Measurements from ENCODE around the gene SHISAL2B.

The SHISAL2B gene

DNA sequence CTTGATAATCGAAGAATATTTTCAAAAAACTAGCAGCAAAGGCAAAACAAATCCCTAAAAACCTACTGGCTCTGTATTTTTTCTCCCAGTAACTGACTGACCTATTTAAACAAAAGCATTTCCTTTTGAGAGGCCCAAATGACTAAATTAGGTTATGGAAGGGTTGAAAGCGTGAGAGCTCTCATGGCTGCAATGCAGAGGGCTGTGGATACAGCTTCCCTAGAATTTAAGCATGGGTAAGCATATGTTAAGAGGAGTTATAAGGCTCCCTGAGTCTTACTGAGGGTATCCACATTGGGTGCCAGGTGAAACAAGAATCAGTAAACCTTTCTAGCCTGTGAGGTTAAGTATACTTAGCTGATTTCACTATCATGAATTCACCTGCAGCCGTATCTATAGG, 32.3 kb downstream of the SHISAL2B start:
- Histone ChIP-seq H3K9ac (no peak overlapping the region), H4K20me1 (ENCODE audit: insufficient read depth) (no peaks in the 10 kb centered on the region), H3K27ac (no peak overlapping the region), H3K36me3 (ENCODE audit: insufficient read depth) (no peaks in the 10 kb centered on the region), H3K4me2 (no peak overlapping the region), H3K4me1 (ENCODE audit: low read depth, poor library complexity, severe bottlenecking) (no peaks in the 10 kb centered on the region), H3K4me3 (IDR thresholded peaks at IDR 0.05; ENCODE audit: insufficient read depth, low read depth, low read length) (no peak overlapping the region), H2AFZ (ENCODE audit: low read depth) (no peak overlapping the region), H3K27me3 (ENCODE audit: insufficient read depth, low read depth) (no peaks in the 10 kb centered on the region), H3K79me2 (ENCODE audit: insufficient read depth, low read depth) (no peaks in the 10 kb centered on the region)
- TF ChIP-seq, protein P1, sequence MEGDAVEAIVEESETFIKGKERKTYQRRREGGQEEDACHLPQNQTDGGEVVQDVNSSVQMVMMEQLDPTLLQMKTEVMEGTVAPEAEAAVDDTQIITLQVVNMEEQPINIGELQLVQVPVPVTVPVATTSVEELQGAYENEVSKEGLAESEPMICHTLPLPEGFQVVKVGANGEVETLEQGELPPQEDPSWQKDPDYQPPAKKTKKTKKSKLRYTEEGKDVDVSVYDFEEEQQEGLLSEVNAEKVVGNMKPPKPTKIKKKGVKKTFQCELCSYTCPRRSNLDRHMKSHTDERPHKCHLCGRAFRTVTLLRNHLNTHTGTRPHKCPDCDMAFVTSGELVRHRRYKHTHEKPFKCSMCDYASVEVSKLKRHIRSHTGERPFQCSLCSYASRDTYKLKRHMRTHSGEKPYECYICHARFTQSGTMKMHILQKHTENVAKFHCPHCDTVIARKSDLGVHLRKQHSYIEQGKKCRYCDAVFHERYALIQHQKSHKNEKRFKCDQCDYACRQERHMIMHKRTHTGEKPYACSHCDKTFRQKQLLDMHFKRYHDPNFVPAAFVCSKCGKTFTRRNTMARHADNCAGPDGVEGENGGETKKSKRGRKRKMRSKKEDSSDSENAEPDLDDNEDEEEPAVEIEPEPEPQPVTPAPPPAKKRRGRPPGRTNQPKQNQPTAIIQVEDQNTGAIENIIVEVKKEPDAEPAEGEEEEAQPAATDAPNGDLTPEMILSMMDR (conservative IDR thresholded peaks at IDR 0.05; ENCODE audit: low read depth, low read length) = no peak

DNA sequence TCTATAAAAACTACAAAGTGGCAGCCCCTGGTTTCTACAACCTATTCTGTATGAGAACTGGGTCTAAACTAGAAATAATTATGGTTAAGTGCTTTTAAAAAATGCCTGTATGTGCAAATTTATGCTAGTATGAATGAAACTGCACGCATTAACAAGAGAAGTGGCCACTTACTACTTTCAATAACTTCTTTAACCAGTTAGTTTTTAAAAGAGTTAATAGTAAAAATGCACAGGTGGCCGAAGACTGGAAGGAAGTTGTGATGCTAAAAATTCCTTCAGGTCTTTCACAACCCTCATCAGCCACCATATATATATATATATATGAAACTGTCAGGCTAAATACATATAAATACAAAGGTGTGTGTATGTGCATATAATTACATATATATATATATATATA, 36.8 kb downstream of the SHISAL2B start:
- no peaks in the 10 kb centered on the region for H4K20me1 ChIP-seq (ENCODE audit: insufficient read depth)
- H3K4me3 ChIP-seq (IDR thresholded peaks at IDR 0.05; ENCODE audit: insufficient read depth, low read depth, low read length) = no peak overlapping the region
- H3K79me2 ChIP-seq (ENCODE audit: insufficient read depth, low read depth) = no peaks in the 10 kb centered on the region
- no peaks in the 10 kb centered on the region for H3K4me1 ChIP-seq (ENCODE audit: low read depth, poor library complexity, severe bottlenecking)
- H3K27me3 ChIP-seq (ENCODE audit: insufficient read depth, low read depth) = no peaks in the 10 kb centered on the region
- H3K27ac ChIP-seq = no peak overlapping the region
- TF ChIP-seq, protein P1 (conservative IDR thresholded peaks at IDR 0.05; ENCODE audit: low read depth, low read length) = no peak
- H2AFZ ChIP-seq (ENCODE audit: low read depth) = no peak overlapping the region
- no peak overlapping the region for H3K9ac ChIP-seq
- H3K36me3 ChIP-seq (ENCODE audit: insufficient read depth) = no peaks in the 10 kb centered on the region
- H3K4me2 ChIP-seq = no peak overlapping the region

- Histone ChIP-seq H3K4me2 (no peak overlapping the region), H3K4me3 (IDR thresholded peaks at IDR 0.05; ENCODE audit: insufficient read depth, low read depth, low read length) (no peak overlapping the region), H3K27ac (no peak overlapping the region), H3K36me3 (ENCODE audit: insufficient read depth) (no peaks in the 10 kb centered on the region), H3K79me2 (ENCODE audit: insufficient read depth, low read depth) (no peaks in the 10 kb centered on the region), H3K4me1 (ENCODE audit: low read depth, poor library complexity, severe bottlenecking) (no peaks in the 10 kb centered on the region), H4K20me1 (ENCODE audit: insufficient read depth) (no peaks in the 10 kb centered on the region), H3K9ac (no peak overlapping the region), H2AFZ (ENCODE audit: low read depth) (no peak overlapping the region), H3K27me3 (ENCODE audit: insufficient read depth, low read depth) (no peaks in the 10 kb centered on the region)
- TF ChIP-seq, protein P1 (conservative IDR thresholded peaks at IDR 0.05; ENCODE audit: low read depth, low read length) = no peak
Observed at GRCh38 chr5:64742411-64742810, 52.1 kb downstream of the SHISAL2B start.

- Histone ChIP-seq H2AFZ (ENCODE audit: low read depth) (no peak overlapping the region), H3K36me3 (ENCODE audit: insufficient read depth) (no peaks in the 10 kb centered on the region), H3K4me3 (IDR thresholded peaks at IDR 0.05; ENCODE audit: insufficient read depth, low read depth, low read length) (no peak overlapping the region), H3K4me2 (no peak overlapping the region), H3K4me1 (ENCODE audit: low read depth, poor library complexity, severe bottlenecking) (no peaks in the 10 kb centered on the region), H4K20me1 (ENCODE audit: insufficient read depth) (no peaks in the 10 kb centered on the region), H3K9ac (no peak overlapping the region), H3K27ac (no peak overlapping the region), H3K27me3 (ENCODE audit: insufficient read depth, low read depth) (no peaks in the 10 kb centered on the region), H3K79me2 (ENCODE audit: insufficient read depth, low read depth) (no peaks in the 10 kb centered on the region)
- TF ChIP-seq, protein P1 (conservative IDR thresholded peaks at IDR 0.05; ENCODE audit: low read depth, low read length) = no peak
Observed at GRCh38 chr5:64742821-64743220, 52.5 kb downstream of the SHISAL2B start.

All from KMS-11 (cell line).